SK-N-SH treated with all-trans-retinoic acid at 6 μM for 48 hours (cell line): ENCODE data around the gene SDC1.

Experiments
- ESRRG ChIP-seq: fragments of 250-450 bp; sonication (Bioruptor Pico); IDR thresholded peaks from 2 replicates; pipeline ENCODE4 v1.6.1; 2021; ENCODE audit warnings: mild to moderate bottlenecking
- RARB ChIP-seq: fragments of 250-450 bp; sonication (Bioruptor Pico); IDR thresholded peaks from 2 replicates; pipeline ENCODE4 v1.8.0; 2021; ENCODE audit warnings: mild to moderate bottlenecking, moderate library complexity
- ZNF8 ChIP-seq: fragments of 450-650 bp; formaldehyde crosslinking; IDR thresholded peaks from 2 replicates; pipeline ENCODE4 v1.5.0; 2020; ENCODE audit warnings: mild to moderate bottlenecking, moderate library complexity
- TF ChIP-seq, protein P1 (sequence below): fragments of 250-450 bp; sonication (Bioruptor Pico); IDR thresholded peaks from 2 replicates; pipeline ENCODE4 v1.5.0; 2020; ENCODE audit warnings: mild to moderate bottlenecking, moderate library complexity
- TF ChIP-seq, protein P2 (sequence below): fragments of 250-450 bp; sonication (Bioruptor Pico); IDR thresholded peaks from 2 replicates; pipeline ENCODE4 v1.8.0; 2020; ENCODE audit warnings: mild to moderate bottlenecking, moderate library complexity, borderline replicate concordance

DNA sequence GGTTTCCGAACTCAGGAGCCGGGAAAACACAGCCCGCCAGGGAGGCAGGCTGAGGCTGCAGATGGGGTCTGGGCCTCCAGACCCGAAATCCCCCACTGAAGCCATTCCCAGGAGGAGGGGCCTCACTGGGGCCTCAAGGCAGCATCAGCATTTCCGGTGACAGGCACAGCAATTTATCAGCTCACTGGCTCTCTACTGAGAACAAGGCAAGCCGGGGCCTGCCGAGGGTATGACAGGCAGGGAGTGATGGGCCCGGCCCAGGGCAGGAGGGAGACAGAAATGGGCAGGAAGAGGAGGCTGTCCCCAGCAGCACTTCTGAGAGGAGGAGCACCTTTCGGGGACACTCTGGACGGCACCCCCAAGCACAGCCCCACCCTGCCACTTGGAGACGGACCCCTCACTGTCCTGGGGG, 12.5 kb downstream of the SDC1 start:
- TF ChIP-seq ZNF8 (no peak), RARB (CRISPR knock-in tag) (no peak), ESRRG (CRISPR knock-in tag) (no peak)
- TF ChIP-seq, protein P1, sequence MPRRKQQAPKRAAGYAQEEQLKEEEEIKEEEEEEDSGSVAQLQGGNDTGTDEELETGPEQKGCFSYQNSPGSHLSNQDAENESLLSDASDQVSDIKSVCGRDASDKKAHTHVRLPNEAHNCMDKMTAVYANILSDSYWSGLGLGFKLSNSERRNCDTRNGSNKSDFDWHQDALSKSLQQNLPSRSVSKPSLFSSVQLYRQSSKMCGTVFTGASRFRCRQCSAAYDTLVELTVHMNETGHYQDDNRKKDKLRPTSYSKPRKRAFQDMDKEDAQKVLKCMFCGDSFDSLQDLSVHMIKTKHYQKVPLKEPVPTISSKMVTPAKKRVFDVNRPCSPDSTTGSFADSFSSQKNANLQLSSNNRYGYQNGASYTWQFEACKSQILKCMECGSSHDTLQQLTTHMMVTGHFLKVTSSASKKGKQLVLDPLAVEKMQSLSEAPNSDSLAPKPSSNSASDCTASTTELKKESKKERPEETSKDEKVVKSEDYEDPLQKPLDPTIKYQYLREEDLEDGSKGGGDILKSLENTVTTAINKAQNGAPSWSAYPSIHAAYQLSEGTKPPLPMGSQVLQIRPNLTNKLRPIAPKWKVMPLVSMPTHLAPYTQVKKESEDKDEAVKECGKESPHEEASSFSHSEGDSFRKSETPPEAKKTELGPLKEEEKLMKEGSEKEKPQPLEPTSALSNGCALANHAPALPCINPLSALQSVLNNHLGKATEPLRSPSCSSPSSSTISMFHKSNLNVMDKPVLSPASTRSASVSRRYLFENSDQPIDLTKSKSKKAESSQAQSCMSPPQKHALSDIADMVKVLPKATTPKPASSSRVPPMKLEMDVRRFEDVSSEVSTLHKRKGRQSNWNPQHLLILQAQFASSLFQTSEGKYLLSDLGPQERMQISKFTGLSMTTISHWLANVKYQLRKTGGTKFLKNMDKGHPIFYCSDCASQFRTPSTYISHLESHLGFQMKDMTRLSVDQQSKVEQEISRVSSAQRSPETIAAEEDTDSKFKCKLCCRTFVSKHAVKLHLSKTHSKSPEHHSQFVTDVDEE (CRISPR knock-in tag): no peak
- TF ChIP-seq, protein P2, sequence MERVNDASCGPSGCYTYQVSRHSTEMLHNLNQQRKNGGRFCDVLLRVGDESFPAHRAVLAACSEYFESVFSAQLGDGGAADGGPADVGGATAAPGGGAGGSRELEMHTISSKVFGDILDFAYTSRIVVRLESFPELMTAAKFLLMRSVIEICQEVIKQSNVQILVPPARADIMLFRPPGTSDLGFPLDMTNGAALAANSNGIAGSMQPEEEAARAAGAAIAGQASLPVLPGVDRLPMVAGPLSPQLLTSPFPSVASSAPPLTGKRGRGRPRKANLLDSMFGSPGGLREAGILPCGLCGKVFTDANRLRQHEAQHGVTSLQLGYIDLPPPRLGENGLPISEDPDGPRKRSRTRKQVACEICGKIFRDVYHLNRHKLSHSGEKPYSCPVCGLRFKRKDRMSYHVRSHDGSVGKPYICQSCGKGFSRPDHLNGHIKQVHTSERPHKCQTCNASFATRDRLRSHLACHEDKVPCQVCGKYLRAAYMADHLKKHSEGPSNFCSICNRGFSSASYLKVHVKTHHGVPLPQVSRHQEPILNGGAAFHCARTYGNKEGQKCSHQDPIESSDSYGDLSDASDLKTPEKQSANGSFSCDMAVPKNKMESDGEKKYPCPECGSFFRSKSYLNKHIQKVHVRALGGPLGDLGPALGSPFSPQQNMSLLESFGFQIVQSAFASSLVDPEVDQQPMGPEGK (CRISPR knock-in tag): no peak
